CD4-positive, alpha-beta T cell treated with Interleukin-4 for 1 hour (primary cell): ENCODE data around the gene NIT2.
"Not testable (repeated sequence)": the region's sequence is repeated elsewhere in the genome, so short reads cannot be mapped to it uniquely, and the experiment has no call there.

Source experiments
- DNase-seq, 2 donors: peaks; one replicate each; pipeline ENCODE4 v3.0.0-alpha.2; 2020 to 2022

The NIT2 gene, protein sequence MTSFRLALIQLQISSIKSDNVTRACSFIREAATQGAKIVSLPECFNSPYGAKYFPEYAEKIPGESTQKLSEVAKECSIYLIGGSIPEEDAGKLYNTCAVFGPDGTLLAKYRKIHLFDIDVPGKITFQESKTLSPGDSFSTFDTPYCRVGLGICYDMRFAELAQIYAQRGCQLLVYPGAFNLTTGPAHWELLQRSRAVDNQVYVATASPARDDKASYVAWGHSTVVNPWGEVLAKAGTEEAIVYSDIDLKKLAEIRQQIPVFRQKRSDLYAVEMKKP

GRCh38 chr3:100334488-100335351 lies at the start of gene NIT2:
TSS of gene NIT2 (plus strand) at chr3:100334757. CDS start at chr3:100334792, 35 bp downstream.
- DNase-seq, result peak; percentile 77 to 78

DNA sequence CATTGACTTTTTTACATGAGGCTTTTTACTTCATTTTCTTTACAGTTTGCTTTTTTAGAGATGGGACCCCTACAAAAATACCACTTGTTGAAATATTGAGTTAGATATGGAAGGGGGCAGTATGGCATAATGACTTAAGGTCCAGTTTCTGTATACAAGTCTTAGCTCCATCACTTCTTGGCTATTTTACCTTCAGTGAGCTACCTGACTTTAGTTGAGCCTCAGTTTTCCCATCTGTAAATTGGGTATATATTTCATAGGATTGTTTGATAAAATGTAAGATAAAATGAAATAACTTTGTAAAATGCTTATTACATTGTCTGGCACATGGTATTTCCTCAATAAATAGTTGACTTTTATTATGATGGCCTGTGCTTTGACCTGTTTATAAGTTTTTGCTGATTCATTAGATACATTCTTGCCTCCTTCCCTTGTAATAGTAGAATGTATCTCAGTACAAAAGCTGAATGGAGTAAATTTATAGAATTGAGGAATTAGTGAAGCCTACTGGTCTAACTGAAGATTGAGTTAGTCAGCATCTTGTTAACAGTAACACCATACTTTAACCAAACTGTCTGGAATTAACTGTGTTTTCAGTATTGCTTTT lies 46.2 kb upstream of the NIT2 start:
- no peak for DNase-seq

GRCh38 chr3:100289339-100289738 lies 45.2 kb upstream of the NIT2 start:
- DNase-seq, result no peak

- DNase-seq, result no peak
These were observed 39.5 kb upstream of the NIT2 start for GRCh38 chr3:100295089-100295488.

GRCh38 chr3:100297784-100298183 lies 36.8 kb upstream of the NIT2 start:
- DNase-seq, result no peak

- DNase-seq, result no peak
These were observed 35.5 kb upstream of the NIT2 start for GRCh38 chr3:100299016-100299415.

DNA sequence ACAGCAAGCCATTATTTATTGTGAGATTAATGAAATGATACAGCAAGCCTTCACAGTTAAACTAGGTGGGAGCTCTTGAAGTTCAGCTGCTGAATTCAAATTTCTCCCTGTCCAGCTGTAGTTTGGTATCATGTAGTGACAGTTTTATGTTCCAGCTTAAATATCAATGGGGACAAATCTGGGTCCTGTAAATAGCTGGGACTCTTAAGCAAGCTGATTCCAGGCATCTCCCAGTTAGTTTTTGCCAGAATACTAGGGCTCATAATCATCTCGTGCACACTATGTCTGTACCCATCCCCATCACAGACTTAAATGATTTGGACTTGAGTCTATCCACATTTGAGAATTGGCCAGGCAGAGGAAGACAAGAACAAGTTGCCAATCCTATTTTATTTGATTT lies 27.9 kb upstream of the NIT2 start:
- no peak for DNase-seq

GRCh38 chr3:100310355-100310965 lies 24.1 kb upstream of the NIT2 start:
- no peak for DNase-seq

GRCh38 chr3:100311011-100311410 lies 23.5 kb upstream of the NIT2 start:
- DNase-seq, result no peak

GRCh38 chr3:100316641-100317069 lies 17.9 kb upstream of the NIT2 start:
- peak; percentile 31 to 71 for DNase-seq

GRCh38 chr3:100317912-100318311 lies 16.6 kb upstream of the NIT2 start:
- DNase-seq, result peak in 1 of 2 donors; percentile 13

GRCh38 chr3:100319951-100320350 lies 14.6 kb upstream of the NIT2 start:
- no peak for DNase-seq

GRCh38 chr3:100324044-100324443 lies 10.5 kb upstream of the NIT2 start:
- no peak for DNase-seq

DNA sequence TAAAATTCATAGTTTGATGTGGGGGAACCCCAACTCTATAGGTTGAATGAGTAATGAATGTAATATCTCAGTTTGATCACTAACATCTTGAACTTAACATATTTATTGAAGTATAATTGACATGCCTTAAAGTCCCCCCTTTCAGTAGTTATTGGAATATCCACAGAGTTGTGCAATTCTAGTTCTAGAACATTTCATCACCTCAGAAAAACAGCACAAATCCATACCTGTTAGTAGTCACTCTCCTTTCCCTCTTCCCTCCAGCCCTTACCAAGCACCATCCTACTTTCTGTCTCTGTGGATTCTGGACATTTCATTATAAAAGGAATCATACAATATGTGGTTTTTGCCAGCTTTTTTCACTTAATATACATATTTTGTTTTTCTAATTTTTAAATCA lies 8.7 kb upstream of the NIT2 start:
- no peak for DNase-seq

DNA sequence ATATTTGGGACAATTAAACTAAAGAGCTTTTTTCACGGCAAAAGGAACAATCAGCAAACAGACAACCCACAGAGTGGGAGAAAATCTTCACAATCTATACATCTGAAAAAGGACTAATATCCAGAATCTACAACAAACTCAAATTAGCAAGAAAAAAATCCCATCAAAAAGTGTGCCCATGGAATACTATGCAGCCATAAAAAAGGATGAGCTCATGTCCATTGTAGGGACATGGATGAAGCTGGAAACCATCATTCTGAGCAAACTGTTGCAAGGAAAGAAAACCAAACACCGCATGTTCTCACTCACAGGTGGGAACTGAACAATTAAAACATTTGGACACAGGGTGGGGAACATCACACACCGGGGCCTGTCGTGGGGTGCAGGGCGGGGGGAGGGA lies 7.2 kb upstream of the NIT2 start:
- DNase-seq, result not testable (repeated sequence)

- DNase-seq, result no peak
These were observed 4.6 kb upstream of the NIT2 start for GRCh38 chr3:100329800-100330489.

- no peak for DNase-seq
These were observed 3.9 kb upstream of the NIT2 start for GRCh38 chr3:100330651-100331050.

- DNase-seq, result no peak
These were observed 2.9 kb upstream of the NIT2 start for GRCh38 chr3:100331660-100332059.

- DNase-seq, result no peak
These were observed 1.5 kb upstream of the NIT2 start for GRCh38 chr3:100333051-100333450.

DNA sequence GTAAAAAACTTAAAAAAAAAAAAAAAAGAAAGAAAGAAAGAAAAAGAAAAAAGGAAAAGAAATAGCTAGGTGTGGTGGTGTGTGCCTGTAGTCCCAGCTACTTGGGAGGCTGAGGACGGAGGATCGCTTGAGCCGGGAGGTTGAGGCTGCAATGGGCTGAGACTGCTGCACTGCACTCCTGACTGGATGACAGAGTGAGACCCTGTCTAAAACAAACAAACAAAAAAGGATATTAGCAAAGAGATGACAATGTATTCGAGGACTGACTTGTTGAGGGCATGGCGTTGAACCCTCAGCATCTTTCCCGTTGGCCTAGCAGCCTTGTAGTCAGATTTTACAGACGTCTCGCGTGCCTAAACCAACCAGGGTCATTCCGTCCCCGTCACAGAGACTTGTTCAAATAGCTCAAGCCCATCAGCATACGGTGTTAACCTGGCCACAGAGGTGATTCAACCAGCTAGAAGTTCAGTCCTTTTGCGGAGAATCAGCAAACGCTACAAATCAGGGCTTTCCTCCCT lies 528 bp upstream of the NIT2 start:
- no peak for DNase-seq

DNA sequence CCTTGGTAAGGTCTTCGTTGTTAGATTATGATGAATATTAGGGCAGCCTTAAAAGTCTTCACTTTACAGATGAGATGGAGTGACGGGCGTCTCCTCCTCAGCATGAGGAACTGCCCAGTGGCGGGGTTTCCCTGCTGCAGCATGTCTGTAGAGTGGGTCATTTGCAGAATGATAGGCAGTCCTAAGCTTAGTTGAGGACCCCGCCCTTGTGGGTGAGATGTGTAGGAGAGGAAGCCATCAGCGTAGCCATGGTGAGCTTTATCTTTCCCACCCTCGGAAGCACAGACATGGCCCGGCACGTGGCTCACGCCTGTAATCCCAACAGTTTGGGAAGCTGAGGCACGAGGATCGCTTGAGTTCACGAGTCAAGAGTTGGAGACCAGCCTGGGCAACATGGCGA lies 877 bp downstream of the NIT2 start:
- peak; percentile 20 to 38 for DNase-seq

DNA sequence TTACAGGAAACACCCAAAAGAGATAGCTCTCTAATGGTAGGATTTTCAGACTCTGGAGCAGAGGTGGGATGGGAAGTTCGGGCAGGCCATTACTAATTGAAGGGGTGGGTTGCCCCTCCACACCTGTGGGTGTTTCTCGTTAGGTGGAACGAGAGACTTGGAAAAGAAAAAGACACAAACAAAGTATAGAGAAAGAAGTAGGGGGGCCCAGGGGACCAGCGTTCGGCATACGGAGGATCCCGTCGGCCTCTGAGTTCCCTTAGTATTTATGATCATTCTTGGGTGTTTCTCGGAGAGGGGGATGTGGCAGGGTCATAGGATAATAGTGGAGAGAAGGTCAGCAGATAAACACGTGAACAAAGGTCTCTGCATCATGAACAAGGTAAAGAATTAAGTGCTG lies 1.7 kb downstream of the NIT2 start:
- DNase-seq, result not testable (repeated sequence)
